Vagina (tissue), 2 donors: Measurements from ENCODE around the gene ARL5C. TPM values are rescaled to one million over a fixed set of nuclear protein-coding genes. Genes with fewer than 3 reads are reported as not detected.
"Not testable (repeated sequence)": the region's sequence is repeated elsewhere in the genome, so short reads cannot be mapped to it uniquely, and the experiment has no call there.

Experiments used
- DNase-seq, 2 donors: peaks; one replicate each; pipeline ENCODE4 v3.0.0-alpha.2; 2017; ENCODE audit errors: extremely low spot score in 2 of 2
- H3K27ac ChIP-seq: fragments of 200-600 bp; sonication (generic); one replicate; pipeline ENCODE4 v1.5.1; 2019
- H3K27me3 ChIP-seq: fragments of 200-600 bp; sonication (generic); one replicate; pipeline ENCODE4 v1.5.1; 2019
- H3K36me3 ChIP-seq, 2 donors: fragments of 200-600 bp; sonication (generic); one replicate each; pipeline ENCODE4 v1.5.1; 2017 to 2019
- H3K4me1 ChIP-seq: fragments of 200-600 bp; sonication (generic); one replicate; pipeline ENCODE4 v1.5.1; 2019
- H3K4me3 ChIP-seq, 2 donors: fragments of 200-600 bp; sonication (generic); 1 replicate in 1 of 2; 2 replicates in 1 of 2; pipeline ENCODE4 v1.5.1; 2016 to 2019
- H3K9me3 ChIP-seq: fragments of 200-600 bp; sonication (generic); one replicate; pipeline ENCODE4 v1.5.1; 2019
- POLR2A ChIP-seq, 2 donors: fragments of 450-650 bp; IDR thresholded peaks; one replicate each; pipeline ENCODE4 v1.6.1; 2017; ENCODE audit warnings: antibody characterized with exemption in 2 of 2, mild to moderate bottlenecking in 2 of 2, moderate library complexity in 2 of 2
- POLR2AphosphoS5 ChIP-seq, 2 donors: sonication (generic); formaldehyde crosslinking; IDR thresholded peaks; one replicate each; pipeline ENCODE4 v1.9.0; 2017; ENCODE audit warnings: antibody characterized with exemption in 2 of 2, mild to moderate bottlenecking in 2 of 2, low read depth in 1 of 2; ENCODE audit not compliant: insufficient read depth in 1 of 2
- intact Hi-C: fragments of 100-400 bp; cut with DNase I; formaldehyde crosslinking; loops from one replicate; pipeline ENCODE4 v1.15.1; 2023
- total RNA-seq: library from RNA; depleted of rRNA; stranded (reverse); fragments of >200 nt; gene quantifications from one replicate; pipeline ENCODE4 v1.2.3, GENCODE V29; 2016
- TF ChIP-seq, protein P1 (sequence below), 3 experiments: fragments of 450-650 bp in 2 of 3; fragments of 200-600 bp in 1 of 3; sonication (generic) in 1 of 3; IDR thresholded peaks; one replicate each; pipeline ENCODE4 v1.5.1; 2017 to 2019; ENCODE audit warnings: antibody characterized with exemption in 3 of 3, mild to moderate bottlenecking in 2 of 3, moderate library complexity in 2 of 3

The ARL5C gene
- total RNA-seq, 1 donor from 2014 or later, result not detected

DNA sequence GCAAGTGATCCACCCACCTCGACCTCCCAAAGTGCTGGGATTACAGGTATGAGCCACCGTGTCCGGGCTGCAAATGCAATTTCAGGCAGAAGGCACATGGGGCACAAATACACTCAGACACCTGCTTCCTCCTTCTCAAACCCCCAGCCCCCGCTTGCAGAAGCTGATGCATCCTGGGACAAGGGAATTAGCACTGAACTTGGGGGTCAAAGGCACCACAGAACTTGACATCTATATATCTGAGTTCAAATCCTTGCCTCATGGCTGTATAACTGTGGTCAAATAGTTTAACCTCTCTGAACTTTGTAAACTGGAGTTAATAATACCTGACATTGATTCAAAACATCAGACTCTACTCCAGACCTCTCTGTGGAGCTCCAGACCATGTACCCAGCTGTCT, 4.1 kb upstream of the ARL5C start:
- H3K27me3 ChIP-seq, result no peaks in the 10 kb centered on the region
- no peak overlapping the region for H3K27ac ChIP-seq
- no peak for DNase-seq
- H3K4me3 ChIP-seq, result no peak overlapping the region
- intact Hi-C loops, result no loop called here
- no peaks in the 10 kb centered on the region for H3K36me3 ChIP-seq
- H3K9me3 ChIP-seq, result no peaks in the 10 kb centered on the region
- TF ChIP-seq POLR2AphosphoS5 (IDR thresholded peaks at IDR 0.05; ENCODE audit: insufficient read depth in 1 of 2, low read depth in 1 of 2), result no peak
- peaks cover 15% of the 10 kb centered on the region for H3K4me1 ChIP-seq

DNA sequence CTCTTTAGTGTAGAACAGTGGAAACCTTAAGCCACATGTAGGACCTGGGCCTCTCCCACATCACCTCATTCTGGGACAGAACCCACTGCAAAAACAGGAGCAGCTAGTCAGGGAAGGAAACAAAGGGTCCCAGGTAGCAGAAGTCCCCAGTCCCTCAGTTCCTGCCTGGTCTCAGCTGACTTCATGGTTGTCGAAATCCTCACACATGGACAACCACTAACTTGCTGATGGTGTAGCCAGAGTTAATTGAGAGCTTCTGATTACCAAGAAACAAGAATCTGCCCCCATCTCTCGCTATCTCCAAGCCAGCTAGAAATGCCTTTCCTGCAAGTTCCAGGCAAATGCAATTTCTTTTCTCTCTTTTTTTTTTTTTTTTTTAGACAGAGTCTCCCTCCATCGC, 3.6 kb upstream of the ARL5C start:
- Histone ChIP-seq H3K4me1 (peaks cover 18% of the 10 kb centered on the region), H3K36me3 (no peaks in the 10 kb centered on the region), H3K4me3 (no peak overlapping the region), H3K9me3 (no peaks in the 10 kb centered on the region), H3K27ac (no peak overlapping the region), H3K27me3 (no peaks in the 10 kb centered on the region)
- no peak for DNase-seq
- TF ChIP-seq, protein P1, sequence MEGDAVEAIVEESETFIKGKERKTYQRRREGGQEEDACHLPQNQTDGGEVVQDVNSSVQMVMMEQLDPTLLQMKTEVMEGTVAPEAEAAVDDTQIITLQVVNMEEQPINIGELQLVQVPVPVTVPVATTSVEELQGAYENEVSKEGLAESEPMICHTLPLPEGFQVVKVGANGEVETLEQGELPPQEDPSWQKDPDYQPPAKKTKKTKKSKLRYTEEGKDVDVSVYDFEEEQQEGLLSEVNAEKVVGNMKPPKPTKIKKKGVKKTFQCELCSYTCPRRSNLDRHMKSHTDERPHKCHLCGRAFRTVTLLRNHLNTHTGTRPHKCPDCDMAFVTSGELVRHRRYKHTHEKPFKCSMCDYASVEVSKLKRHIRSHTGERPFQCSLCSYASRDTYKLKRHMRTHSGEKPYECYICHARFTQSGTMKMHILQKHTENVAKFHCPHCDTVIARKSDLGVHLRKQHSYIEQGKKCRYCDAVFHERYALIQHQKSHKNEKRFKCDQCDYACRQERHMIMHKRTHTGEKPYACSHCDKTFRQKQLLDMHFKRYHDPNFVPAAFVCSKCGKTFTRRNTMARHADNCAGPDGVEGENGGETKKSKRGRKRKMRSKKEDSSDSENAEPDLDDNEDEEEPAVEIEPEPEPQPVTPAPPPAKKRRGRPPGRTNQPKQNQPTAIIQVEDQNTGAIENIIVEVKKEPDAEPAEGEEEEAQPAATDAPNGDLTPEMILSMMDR (IDR thresholded peaks at IDR 0.05), result no peak
- TF ChIP-seq POLR2AphosphoS5 (IDR thresholded peaks at IDR 0.05; ENCODE audit: insufficient read depth in 1 of 2, low read depth in 1 of 2) (no peak), POLR2A (IDR thresholded peaks at IDR 0.05) (no peak)
- intact Hi-C loops, result loop anchor here (10.0 kb wide), 1 partner anchor 75 kb away; no protein-coding TSS in a partner anchor

- no peak overlapping the region for H3K4me3 ChIP-seq
- H3K36me3 ChIP-seq, result no peaks in the 10 kb centered on the region
- no peak for TF ChIP-seq POLR2AphosphoS5 (IDR thresholded peaks at IDR 0.05; ENCODE audit: insufficient read depth in 1 of 2, low read depth in 1 of 2)
- TF ChIP-seq, protein P1 (IDR thresholded peaks at IDR 0.05), result no peak
- TF ChIP-seq POLR2A (IDR thresholded peaks at IDR 0.05), result no peak
- intact Hi-C loops, result loop anchor here (10.0 kb wide), 1 partner anchor 76 kb away; no protein-coding TSS in a partner anchor
- H3K27me3 ChIP-seq, result no peaks in the 10 kb centered on the region
- no peak for DNase-seq
- peaks cover 22% of the 10 kb centered on the region for H3K4me1 ChIP-seq
- no peaks in the 10 kb centered on the region for H3K9me3 ChIP-seq
- no peak overlapping the region for H3K27ac ChIP-seq
These were observed 3.1 kb upstream of the ARL5C start for GRCh38 chr17:39169101-39169500.

DNA sequence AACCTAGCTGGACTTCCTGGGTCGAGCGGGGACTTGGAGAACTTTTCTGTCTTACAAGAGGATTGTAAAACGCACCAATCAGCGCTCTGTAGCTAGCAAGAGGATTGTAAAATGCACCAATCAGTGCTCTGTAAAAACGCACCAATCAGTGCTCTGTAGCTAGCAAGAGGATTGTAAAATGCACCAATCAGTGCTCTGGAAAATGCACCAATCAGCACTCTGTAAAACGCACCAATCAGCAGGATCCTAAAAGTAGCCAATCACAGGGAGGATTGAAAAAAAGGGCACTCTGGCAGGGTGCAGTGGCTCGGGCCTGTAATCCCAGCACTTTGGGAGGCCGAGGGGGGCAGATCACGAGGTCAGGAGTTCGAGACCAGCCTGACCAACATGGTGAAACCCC, 2.5 kb upstream of the ARL5C start:
- intact Hi-C loops, result loop anchor here (10.0 kb wide), 1 partner anchor 76 kb away; no protein-coding TSS in a partner anchor
- H3K9me3 ChIP-seq, H3K27ac ChIP-seq, H3K4me3 ChIP-seq, DNase-seq, H3K27me3 ChIP-seq, H3K36me3 ChIP-seq: not testable (repeated sequence)
- peaks cover 25% of the 10 kb centered on the region for H3K4me1 ChIP-seq

DNA sequence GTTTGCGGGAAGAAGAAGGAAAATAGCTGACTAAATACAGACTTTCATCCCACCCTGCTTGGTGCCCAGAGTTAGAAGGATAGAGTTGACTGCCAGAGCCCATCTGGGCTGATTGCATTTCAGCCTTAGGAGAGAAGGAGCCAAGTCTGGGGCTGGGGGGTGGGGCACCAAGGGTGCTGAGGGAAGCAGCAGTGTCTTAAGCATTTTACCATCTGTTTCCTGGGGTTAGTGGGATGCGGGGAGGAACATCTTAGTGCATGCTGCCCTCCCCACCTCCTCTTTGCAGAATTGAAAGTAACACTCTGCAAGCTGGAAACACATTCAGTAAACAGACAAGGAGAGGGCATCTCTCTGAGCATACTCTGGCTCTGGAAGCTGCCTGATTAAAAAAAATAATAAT, 1.5 kb upstream of the ARL5C start:
- intact Hi-C loops, result loop anchor here (10.0 kb wide), 1 partner anchor 77 kb away; no protein-coding TSS in a partner anchor

More for the DNA sequence above, 1.5 kb upstream of the ARL5C start:
- Histone ChIP-seq H3K4me3 (no peak overlapping the region), H3K27ac (no peak overlapping the region), H3K9me3 (no peaks in the 10 kb centered on the region), H3K4me1 (peaks cover 25% of the 10 kb centered on the region), H3K36me3 (no peaks in the 10 kb centered on the region), H3K27me3 (no peaks in the 10 kb centered on the region)
- TF ChIP-seq, protein P1 (IDR thresholded peaks at IDR 0.05), result no peak
- TF ChIP-seq POLR2A (IDR thresholded peaks at IDR 0.05) (no peak), POLR2AphosphoS5 (IDR thresholded peaks at IDR 0.05; ENCODE audit: insufficient read depth in 1 of 2, low read depth in 1 of 2) (no peak)
- DNase-seq, result no peak
